MM.1S (cell line): ENCODE results near the gene CREB3L1.

ENCODE experiments used
- EZH2 ChIP-seq: fragments of 300-600 bp; sonication (generic); optimal IDR thresholded peaks from 2 replicates; pipeline ENCODE3; 2017; ENCODE audit warnings: low read depth, mild to moderate bottlenecking, antibody characterized with exemption, low read length, mixed read lengths
- TF ChIP-seq, protein P1 (sequence below): fragments of 300-600 bp; sonication (generic); IDR thresholded peaks from 2 replicates; pipeline ENCODE4 v1.5.1; 2016; ENCODE audit warnings: antibody characterized with exemption, low read length, mixed read lengths

DNA sequence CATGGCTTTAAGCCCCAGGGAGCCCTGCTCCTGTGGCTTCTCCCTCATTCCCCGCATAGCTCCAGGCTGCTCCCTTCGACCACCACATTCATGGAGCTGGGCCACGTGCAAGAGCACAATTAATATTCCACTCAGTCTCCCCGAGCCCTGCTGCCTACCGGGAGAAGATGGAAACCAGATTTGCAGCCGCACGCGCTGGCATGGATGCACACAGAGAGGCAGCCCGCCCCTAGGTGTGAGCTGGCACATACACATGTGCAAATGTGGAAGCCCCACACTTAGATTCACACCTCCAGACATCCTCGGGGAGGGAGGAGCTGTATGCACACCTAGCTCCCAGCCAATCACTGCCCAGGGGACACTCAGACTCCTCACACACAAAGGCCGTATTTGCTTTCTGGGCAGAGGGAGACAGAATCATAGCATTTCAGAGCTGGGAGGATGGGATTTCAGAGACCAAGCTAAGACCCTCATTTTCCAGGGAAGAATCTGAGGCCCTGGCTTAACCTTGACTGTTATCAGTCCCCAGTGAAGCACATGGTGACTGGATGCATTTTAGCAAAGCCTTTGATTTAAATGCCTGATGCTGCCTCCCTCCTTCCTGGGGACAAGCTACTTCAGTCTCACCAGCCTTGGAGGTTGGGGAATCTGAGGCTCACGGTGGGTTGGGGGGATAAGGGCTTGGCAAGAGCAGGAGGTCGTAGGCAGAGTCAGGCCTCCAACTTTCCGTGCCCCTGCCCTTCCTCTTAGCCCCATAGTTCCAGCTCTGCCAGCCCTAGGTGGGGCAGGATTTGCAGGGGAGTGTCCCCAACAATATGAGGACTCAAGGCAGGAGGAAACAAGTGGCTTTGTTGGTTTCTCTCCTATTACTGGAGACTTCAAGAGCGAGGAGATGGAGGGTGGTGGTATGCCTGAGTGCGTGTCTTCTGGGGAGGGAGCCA is 5.3 kb upstream of the CREB3L1 start:
- TF ChIP-seq, protein P1, sequence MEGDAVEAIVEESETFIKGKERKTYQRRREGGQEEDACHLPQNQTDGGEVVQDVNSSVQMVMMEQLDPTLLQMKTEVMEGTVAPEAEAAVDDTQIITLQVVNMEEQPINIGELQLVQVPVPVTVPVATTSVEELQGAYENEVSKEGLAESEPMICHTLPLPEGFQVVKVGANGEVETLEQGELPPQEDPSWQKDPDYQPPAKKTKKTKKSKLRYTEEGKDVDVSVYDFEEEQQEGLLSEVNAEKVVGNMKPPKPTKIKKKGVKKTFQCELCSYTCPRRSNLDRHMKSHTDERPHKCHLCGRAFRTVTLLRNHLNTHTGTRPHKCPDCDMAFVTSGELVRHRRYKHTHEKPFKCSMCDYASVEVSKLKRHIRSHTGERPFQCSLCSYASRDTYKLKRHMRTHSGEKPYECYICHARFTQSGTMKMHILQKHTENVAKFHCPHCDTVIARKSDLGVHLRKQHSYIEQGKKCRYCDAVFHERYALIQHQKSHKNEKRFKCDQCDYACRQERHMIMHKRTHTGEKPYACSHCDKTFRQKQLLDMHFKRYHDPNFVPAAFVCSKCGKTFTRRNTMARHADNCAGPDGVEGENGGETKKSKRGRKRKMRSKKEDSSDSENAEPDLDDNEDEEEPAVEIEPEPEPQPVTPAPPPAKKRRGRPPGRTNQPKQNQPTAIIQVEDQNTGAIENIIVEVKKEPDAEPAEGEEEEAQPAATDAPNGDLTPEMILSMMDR, result no peak
- no peak for TF ChIP-seq EZH2
